Psoas muscle (tissue), 8 donors: Measurements from ENCODE around the gene KCTD3. TPM values are rescaled to one million over a fixed set of nuclear protein-coding genes. Genes with fewer than 3 reads are reported as not detected.

Experiments
- ATAC-seq, 4 donors: fragments of 200-7000 bp; cut with Tn5 transposase; one replicate each; pipeline ENCODE4 v1.9.1; 2020; ENCODE audit warnings: moderate library complexity in 3 of 4, mild to moderate bottlenecking in 2 of 4
- DNase-seq, 2 donors: peaks; one replicate each; pipeline ENCODE4 v3.0.0-alpha.2; 2020
- H3K27ac ChIP-seq: fragments of 200-600 bp; one replicate; pipeline ENCODE4 v1.8.0; 2022
- H3K27me3 ChIP-seq, 3 donors: fragments of 200-600 bp in 1 of 3; one replicate each; pipeline versions ENCODE4 v1.6.1 to v1.8.0; 2013 to 2022; ENCODE audit warnings: low read length in 2 of 3, mild to moderate bottlenecking in 2 of 3, moderate library complexity in 1 of 3; ENCODE audit not compliant: insufficient read depth in 3 of 3
- H3K36me3 ChIP-seq, 2 donors: fragments of 200-600 bp in 1 of 2; one replicate each; pipeline versions ENCODE4 v1.6.1 to v1.8.0; 2013 to 2022; ENCODE audit warnings: low read depth in 1 of 2, mild to moderate bottlenecking in 1 of 2, moderate library complexity in 1 of 2; ENCODE audit not compliant: insufficient read depth in 1 of 2
- H3K4me1 ChIP-seq: fragments of 200-600 bp; one replicate; pipeline ENCODE4 v1.8.0; 2022
- H3K4me3 ChIP-seq: fragments of 200-600 bp; one replicate; pipeline ENCODE4 v1.8.0; 2022; ENCODE audit warnings: mild to moderate bottlenecking
- H3K9me3 ChIP-seq: fragments of 200-600 bp; one replicate; pipeline ENCODE4 v1.8.0; 2022
- CTCF ChIP-seq: fragments of 200-600 bp; IDR thresholded peaks from one replicate; pipeline ENCODE4 v1.8.0; 2022; ENCODE audit warnings: antibody characterized with exemption
- WGBS, 3 donors: extraction: QIAGEN DNeasy Blood & Tissue Kit; methylation state at CpG; one replicate each; pipeline versions ENCODE4 v1.1.6 to v1.1.7; 2013; 5-methylcytosine and 5-hydroxymethylcytosine counted together
- intact Hi-C, 2 donors: fragments of 100-400 bp; cut with DNase I; formaldehyde crosslinking; loops; one replicate each; pipeline versions ENCODE4 v1.11.0 to v1.14.2; 2022
- polyA plus RNA-seq, 3 donors: library from polyadenylated mRNA; stranded (reverse); fragments of 200-250 nt; gene quantifications; one replicate each; pipeline ENCODE4 v1.2.3, GENCODE V29; 2013
- total RNA-seq, 4 donors: library from RNA; stranded (reverse); fragmentation: NEBNext Ultra II Directional in 2 of 4; extraction: Animal tissue kit (Norgen Biotek cat#: 25700) in 2 of 4; gene quantifications; one replicate each; pipeline versions ENCODE4 v1.2.1 to v1.2.4, GENCODE V29; 2021 to 2023
- donor health status: healthy with polysubstance abuse.
- donor health status: DM: no; HTN: no; CAD: no; lungs with moderate emphysema.
- donor health status: Bipolar disorder and iron deficiency.
- donor health status: healthy.
- donor health status: DM: yes; HTN: yes; CAD: no.
- donor health status: DM: no; HTN: no; CAD: no.
- donor health status: DM: no; HTN: no; CAD: no.
- donor health status: DM: yes; HTN: yes; CAD: no.

KCTD3 gene
- total and polyA plus RNA-seq, 7 donors: 6.9 to 20.8 (median 12.8) TPM

GRCh38 chr1:215667761-215668160, 100.7 kb downstream of the KCTD3 start:
- no peaks in the 10 kb centered on the region for H3K9me3 ChIP-seq
- no peaks in the 10 kb centered on the region for H3K4me1 ChIP-seq
- no peaks in the 10 kb centered on the region for H3K36me3 ChIP-seq
- intact Hi-C loops: no loop called here
- H3K27me3 ChIP-seq: no peaks in the 10 kb centered on the region
- H3K27ac ChIP-seq: no peak overlapping the region
- no peak for ATAC-seq
- no peak for DNase-seq
- H3K4me3 ChIP-seq: no peak overlapping the region
- 80 to 85% (median 82%) methylated on average over 2 of the region's 2 CpGs for WGBS, 3 donors
- TF ChIP-seq CTCF: no peak

- Histone ChIP-seq H3K27me3 (no peaks in the 10 kb centered on the region), H3K4me3 (no peak overlapping the region), H3K4me1 (no peaks in the 10 kb centered on the region), H3K36me3 (no peaks in the 10 kb centered on the region), H3K27ac (no peak overlapping the region), H3K9me3 (no peaks in the 10 kb centered on the region)
- 27 to 33% (median 32%) methylated on average over 4 of the region's 4 CpGs for WGBS, 3 donors
- DNase-seq (no peak), ATAC-seq (no peak)
- TF ChIP-seq CTCF: no peak
- intact Hi-C loops: no loop called here
These were observed 102.8 kb downstream of the KCTD3 start for GRCh38 chr1:215669806-215670491.
